Spinal cord (tissue), 10 donors: ENCODE results near the gene PI4KA. TPM values are rescaled to one million over a fixed set of nuclear protein-coding genes. Genes with fewer than 3 reads are reported as not detected.

ENCODE experiments used
- DNase-seq, 6 donors: peaks; one replicate each; pipeline versions ENCODE4 v3.0.0 to v3.0.0-alpha.2; 2013 to 2015; ENCODE audit warnings: low spot score in 6 of 6, low read depth in 4 of 6
- H3K27ac ChIP-seq: one replicate; pipeline ENCODE4 v1.5.1; 2013; ENCODE audit warnings: low read depth, low read length, control low read depth
- H3K27me3 ChIP-seq: one replicate; pipeline ENCODE4 v1.6.1; 2013; ENCODE audit warnings: low read length; ENCODE audit not compliant: control insufficient read depth, insufficient read depth
- H3K36me3 ChIP-seq: one replicate; pipeline ENCODE4 v1.6.1; 2013; ENCODE audit warnings: low read length; ENCODE audit not compliant: control insufficient read depth, insufficient read depth
- H3K4me1 ChIP-seq: one replicate; pipeline ENCODE4 v1.6.1; 2013; ENCODE audit warnings: low read length; ENCODE audit not compliant: control insufficient read depth, insufficient read depth
- H3K4me3 ChIP-seq: one replicate; pipeline ENCODE4 v1.5.1; 2013; ENCODE audit warnings: low read depth, low read length, control low read depth
- H3K9me3 ChIP-seq: one replicate; pipeline ENCODE4 v1.6.1; 2013; ENCODE audit warnings: low read length; ENCODE audit not compliant: control insufficient read depth, insufficient read depth
- WGBS: methylation state at CpG from one replicate; pipeline ENCODE4 v1.1.5; 2013; ENCODE audit warnings: missing lambda C conversion rate; ENCODE audit not compliant: insufficient coverage; 5-methylcytosine and 5-hydroxymethylcytosine counted together
- polyA plus RNA-seq, 2 donors: library from polyadenylated mRNA; unstranded; fragments of 120-200 nt; gene quantifications; one replicate each; pipeline ENCODE4 v1.2.1, GENCODE V29; 2013; ENCODE audit not compliant: insufficient read length in 2 of 2
- total RNA-seq, 2 donors: library from RNA; depleted of rRNA in 1 of 2; stranded (reverse); fragments of 120-200 nt in 1 of 2; fragments of >200 nt in 1 of 2; gene quantifications; one replicate each; pipeline versions ENCODE4 v1.2.3 to v1.2.4, GENCODE V29; 2013 to 2014
- donor health status: healthy.

The PI4KA gene
- total and polyA plus RNA-seq, 4 donors, result 57.6 to 136 (median 89.5) TPM

DNA sequence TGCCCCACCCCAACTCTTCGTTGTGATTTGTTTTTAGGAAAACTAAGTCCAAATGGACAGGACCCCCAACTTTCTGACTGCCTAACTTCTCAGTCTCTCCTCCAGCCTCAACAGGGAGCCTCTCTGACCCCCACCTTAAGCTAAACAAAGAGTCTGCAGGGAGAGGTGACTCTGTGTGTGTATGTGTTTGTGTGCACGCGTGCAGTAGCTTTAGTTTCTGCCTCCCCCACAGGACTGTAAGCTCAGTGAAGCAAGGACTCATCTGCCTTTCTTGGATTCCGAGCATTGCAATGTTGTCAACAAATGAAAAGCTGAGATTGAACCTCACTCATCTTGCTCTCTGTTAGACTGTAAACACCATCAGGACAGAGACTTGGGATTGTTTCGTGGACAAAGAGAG, 8.1 kb upstream of the PI4KA start:
- peaks cover 38% of the 10 kb centered on the region for H3K36me3 ChIP-seq
- H3K9me3 ChIP-seq, result no peaks in the 10 kb centered on the region
- no peak overlapping the region for H3K27ac ChIP-seq
- no peak overlapping the region for H3K4me3 ChIP-seq
- 100% methylated on average over 1 of the region's 5 CpGs for WGBS
- no peak for DNase-seq
- no peaks in the 10 kb centered on the region for H3K27me3 ChIP-seq
- H3K4me1 ChIP-seq, result peaks cover 3% of the 10 kb centered on the region

DNA sequence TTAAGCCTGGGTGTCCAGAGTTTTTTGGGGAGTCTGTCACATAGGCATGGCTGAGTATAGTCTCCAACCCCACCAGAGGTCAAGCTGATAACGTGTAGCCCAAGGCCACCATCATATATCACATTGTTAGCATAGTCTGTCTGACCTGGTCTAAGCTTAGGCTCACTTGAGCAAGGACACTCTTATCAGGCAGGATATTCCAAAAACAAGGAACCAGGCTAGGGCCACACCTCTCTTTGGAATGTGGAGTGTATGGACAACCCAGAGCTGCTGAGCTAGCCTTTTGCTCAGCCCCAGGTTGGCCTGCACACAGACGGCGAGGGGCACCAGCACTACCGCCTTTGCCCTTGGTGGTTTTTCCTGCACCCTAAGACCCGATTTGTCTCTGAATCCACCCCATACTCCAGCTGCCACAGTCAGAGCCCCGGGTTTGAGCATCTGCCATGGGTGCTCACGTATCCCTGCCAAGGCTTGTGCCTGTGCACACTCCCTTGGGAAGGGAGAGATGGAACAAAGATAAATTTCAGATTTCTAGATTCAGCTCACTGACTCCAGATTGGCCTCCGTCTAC, 7.3 kb upstream of the PI4KA start:
- DNase-seq, result no peak
- 91% methylated on average over 7 of the region's 8 CpGs for WGBS
- Histone ChIP-seq H3K4me1 (peaks cover 3% of the 10 kb centered on the region), H3K36me3 (peaks cover 42% of the 10 kb centered on the region), H3K4me3 (no peak overlapping the region), H3K27ac (no peak overlapping the region), H3K27me3 (no peaks in the 10 kb centered on the region), H3K9me3 (no peaks in the 10 kb centered on the region)

DNA sequence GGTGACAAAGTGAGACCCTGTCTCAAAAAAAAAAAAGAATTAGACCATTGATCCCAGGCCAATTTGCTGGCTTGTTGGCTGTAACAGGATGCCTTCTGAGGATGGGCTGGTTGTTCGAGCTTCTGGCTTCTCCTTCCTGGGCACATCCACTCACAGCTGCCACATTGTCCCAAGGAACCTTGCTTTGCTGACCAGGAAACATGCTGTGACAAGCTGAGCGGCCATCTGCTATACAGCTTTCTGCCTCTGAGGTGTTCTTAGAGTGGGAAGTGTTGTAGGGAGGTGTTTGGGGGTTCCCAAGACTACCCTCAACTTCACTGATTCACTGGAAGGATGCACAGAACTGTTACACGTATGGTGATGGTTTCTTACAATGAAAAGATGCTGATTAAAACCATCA, 6.7 kb upstream of the PI4KA start:
- WGBS, result 82% methylated on average over 2 of the region's 3 CpGs
- H3K9me3 ChIP-seq, result no peaks in the 10 kb centered on the region
- H3K36me3 ChIP-seq, result peaks cover 40% of the 10 kb centered on the region
- peaks cover 4% of the 10 kb centered on the region for H3K4me1 ChIP-seq
- H3K27me3 ChIP-seq, result no peaks in the 10 kb centered on the region
- no peak overlapping the region for H3K4me3 ChIP-seq
- H3K27ac ChIP-seq, result no peak overlapping the region
- DNase-seq, result no peak

GRCh38 chr22:20864186-20864908, 5.7 kb upstream of the PI4KA start:
- Histone ChIP-seq H3K27me3 (no peaks in the 10 kb centered on the region), H3K36me3 (peaks cover 32% of the 10 kb centered on the region), H3K9me3 (no peaks in the 10 kb centered on the region), H3K4me1 (peaks cover 13% of the 10 kb centered on the region), H3K4me3 (no peak overlapping the region), H3K27ac (no peak overlapping the region)
- DNase-seq, result no peak
- WGBS, result 92% methylated on average over 6 of the region's 12 CpGs

DNA sequence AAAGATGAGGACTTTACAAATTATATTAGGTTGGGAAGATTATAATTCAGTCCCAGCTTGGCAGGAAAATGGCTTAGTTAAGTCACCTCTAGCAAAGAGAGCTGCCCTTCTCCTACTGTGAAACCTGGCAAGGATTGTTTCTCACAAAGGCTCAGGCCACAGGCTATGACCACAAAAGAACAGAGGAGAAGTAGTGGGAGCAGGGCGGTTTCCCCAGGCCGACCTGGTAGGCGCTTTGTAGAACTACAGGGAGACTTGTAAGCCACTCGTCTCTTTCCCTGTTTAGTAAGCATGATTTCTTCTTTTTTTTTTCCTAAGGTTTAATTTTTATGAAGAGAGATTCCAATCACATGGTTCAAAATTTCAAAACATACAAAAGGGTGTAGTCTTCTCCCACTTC, 4.8 kb upstream of the PI4KA start:
- H3K4me3 ChIP-seq, result no peak overlapping the region
- no peak overlapping the region for H3K27ac ChIP-seq
- H3K36me3 ChIP-seq, result peaks cover 28% of the 10 kb centered on the region
- no CpG with 5 or more reads among the region's 4 CpGs for WGBS
- peaks cover 16% of the 10 kb centered on the region for H3K4me1 ChIP-seq
- no peak for DNase-seq
- no peaks in the 10 kb centered on the region for H3K27me3 ChIP-seq
- H3K9me3 ChIP-seq, result no peaks in the 10 kb centered on the region

DNA sequence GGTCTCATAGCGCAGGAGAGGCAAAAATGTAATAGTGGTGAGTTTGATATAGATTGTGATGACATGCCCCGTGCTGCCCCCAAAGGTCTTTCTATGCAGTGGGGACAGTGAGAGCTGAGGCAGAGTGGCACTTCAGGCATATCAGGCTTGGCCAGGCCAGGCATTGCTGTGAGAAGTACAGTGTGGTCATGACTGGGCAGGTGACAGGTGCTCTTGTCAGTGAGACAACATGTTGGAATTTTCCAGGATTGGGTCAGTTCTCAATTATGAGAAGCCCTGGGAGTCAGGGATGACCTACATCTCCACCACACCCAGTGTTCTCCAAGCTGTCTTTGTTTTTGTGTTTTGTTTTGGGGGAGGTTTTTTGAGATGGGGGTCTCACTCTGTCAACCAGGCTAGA, 3.9 kb upstream of the PI4KA start:
- H3K4me1 ChIP-seq, result peaks cover 16% of the 10 kb centered on the region
- WGBS, result 94% methylated on average over 2 of the region's 2 CpGs
- no peak for DNase-seq
- no peaks in the 10 kb centered on the region for H3K9me3 ChIP-seq
- H3K36me3 ChIP-seq, result peaks cover 28% of the 10 kb centered on the region
- no peaks in the 10 kb centered on the region for H3K27me3 ChIP-seq
- no peak overlapping the region for H3K4me3 ChIP-seq
- H3K27ac ChIP-seq, result no peak overlapping the region

- Histone ChIP-seq H3K9me3 (no peaks in the 10 kb centered on the region), H3K27ac (peak overlapping the region; percentile 76), H3K4me3 (peak overlapping the region; percentile 65), H3K27me3 (no peaks in the 10 kb centered on the region), H3K4me1 (peaks cover 17% of the 10 kb centered on the region), H3K36me3 (peaks cover 18% of the 10 kb centered on the region)
- WGBS, result 63% methylated on average over 7 of the region's 8 CpGs
- no peak for DNase-seq
These were observed 1.0 kb upstream of the PI4KA start for GRCh38 chr22:20859615-20860014.

DNA sequence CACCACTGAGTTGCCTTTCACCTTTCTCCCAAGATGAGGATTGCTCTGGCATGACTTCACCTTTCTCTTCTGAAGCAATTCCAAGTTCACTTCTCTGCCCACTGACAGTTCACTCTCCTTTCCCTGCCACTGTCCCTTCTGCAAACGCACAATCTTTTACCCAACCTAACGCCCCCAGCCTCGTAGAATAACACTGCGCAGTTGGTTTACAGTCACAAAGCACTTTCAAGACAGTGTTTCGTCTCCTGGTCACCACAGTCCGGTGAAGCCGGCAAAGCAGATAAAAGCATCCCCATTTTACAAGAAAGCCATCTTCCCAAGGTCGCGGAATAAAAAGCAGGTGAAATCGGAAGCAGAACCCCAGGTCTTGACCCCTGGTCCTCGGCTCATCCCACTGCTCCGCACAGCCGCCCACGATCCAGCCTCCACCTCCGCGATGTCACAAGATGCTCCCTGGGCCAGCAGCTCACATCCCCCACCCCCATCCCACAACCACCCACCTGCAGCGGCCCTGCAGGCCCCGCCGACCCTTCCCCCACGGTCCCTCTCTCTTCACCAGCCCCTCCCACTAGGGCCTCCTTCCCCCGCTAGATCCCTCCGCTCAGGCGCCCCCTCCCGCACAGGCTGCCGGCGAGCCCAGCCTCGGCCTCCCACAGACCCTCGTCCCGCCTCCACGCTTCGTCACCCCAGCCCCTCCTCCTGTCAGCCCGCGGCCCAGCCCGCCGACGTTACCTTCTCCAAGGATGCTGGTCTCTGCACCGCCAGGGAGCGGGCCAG, 585 bp downstream of the PI4KA start:
- DNase-seq, result peak; percentile 62 to 96 (median 70)
- H3K4me1 ChIP-seq, result peaks cover 17% of the 10 kb centered on the region
- H3K36me3 ChIP-seq, result peaks cover 10% of the 10 kb centered on the region
- peak overlapping the region; percentile 81 for H3K4me3 ChIP-seq
- peak overlapping the region; percentile 86 for H3K27ac ChIP-seq
- H3K27me3 ChIP-seq, result no peaks in the 10 kb centered on the region
- no peaks in the 10 kb centered on the region for H3K9me3 ChIP-seq
- WGBS, result 0% methylated on average over 38 of the region's 38 CpGs

DNA sequence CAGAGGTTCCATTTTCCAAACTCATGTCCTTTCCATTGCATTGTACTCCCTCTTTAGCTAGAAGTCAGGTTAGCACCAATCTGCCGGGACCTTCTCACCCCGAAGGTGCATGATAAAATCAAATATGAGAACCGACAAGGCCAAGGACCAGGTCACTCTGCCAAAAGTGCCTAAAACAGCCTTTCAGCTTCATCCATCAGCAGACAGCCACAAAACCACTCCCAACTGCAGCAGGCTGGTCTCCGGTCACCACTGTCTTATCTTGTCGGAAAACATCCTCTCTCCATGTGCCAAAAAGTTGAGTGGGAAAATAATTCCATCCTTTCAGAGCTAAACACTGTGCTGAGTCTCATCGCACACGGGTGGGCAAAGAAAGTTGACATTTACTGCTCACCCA, 1.4 kb downstream of the PI4KA start:
- Histone ChIP-seq H3K4me1 (peaks cover 17% of the 10 kb centered on the region), H3K36me3 (peaks cover 6% of the 10 kb centered on the region), H3K4me3 (peak overlapping the region; percentile 81), H3K27ac (no peak overlapping the region), H3K9me3 (no peaks in the 10 kb centered on the region), H3K27me3 (no peaks in the 10 kb centered on the region)
- 67% methylated on average over 7 of the region's 7 CpGs for WGBS
- no peak for DNase-seq
